Measurements from ENCODE around the gene DNAH1. TPM values are rescaled to one million over a fixed set of nuclear protein-coding genes. Genes with fewer than 3 reads are reported as not detected.

The DNAH1 gene
- total and polyA plus RNA-seq, 2 experiments from 2014 or later, result 4.0 to 4.2 TPM

- no peak overlapping the region for H3K4me3 ChIP-seq
- no peak for TF ChIP-seq EZH2phosphoT487 (IDR thresholded peaks at IDR 0.05; ENCODE audit: low read depth, severe bottlenecking, unreplicated experiment)
- TF ChIP-seq EZH2 (IDR thresholded peaks at IDR 0.05; ENCODE audit: borderline replicate concordance), result no peak
- TF ChIP-seq CTCF (IDR thresholded peaks at IDR 0.05; ENCODE audit: poor library complexity), result no peak
- H2AFZ ChIP-seq, result no peak overlapping the region
- H3K9me3 ChIP-seq (ENCODE audit: low read depth), result no peaks in the 10 kb centered on the region
- H3K79me2 ChIP-seq, result no peaks in the 10 kb centered on the region
- no peaks in the 10 kb centered on the region for H3K27me3 ChIP-seq
- H3K36me3 ChIP-seq (replicated peaks; ENCODE audit: insufficient read depth, low read depth), result no peaks in the 10 kb centered on the region
- no peaks in the 10 kb centered on the region for H3K9me2 ChIP-seq (replicated peaks; ENCODE audit: insufficient read depth)
- DNase-seq (ENCODE audit: low spot score), result no peak
- 69% methylated on average over 4 of the region's 4 CpGs for WGBS (ENCODE audit: low lambda C conversion rate, missing lambda C conversion rate)
- H4K20me1 ChIP-seq (ENCODE audit: insufficient read depth, poor library complexity, severe bottlenecking), result no peaks in the 10 kb centered on the region
- H3K27ac ChIP-seq, result no peak overlapping the region
- no peak overlapping the region for H3K4me2 ChIP-seq
- H3K4me1 ChIP-seq (ENCODE audit: insufficient read depth), result peaks cover 20% of the 10 kb centered on the region
Measured at GRCh38 chr3:52432691-52433141, 116.6 kb downstream of the DNAH1 start.

GRCh38 chr3:52433328-52433995, 117.3 kb downstream of the DNAH1 start:
- no peak overlapping the region for H3K27ac ChIP-seq
- H3K4me3 ChIP-seq, result no peak overlapping the region
- no peaks in the 10 kb centered on the region for H3K9me2 ChIP-seq (replicated peaks; ENCODE audit: insufficient read depth)
- no peak overlapping the region for H3K4me2 ChIP-seq
- H2AFZ ChIP-seq, result no peak overlapping the region
- no peaks in the 10 kb centered on the region for H3K27me3 ChIP-seq
- no peaks in the 10 kb centered on the region for H4K20me1 ChIP-seq (ENCODE audit: insufficient read depth, poor library complexity, severe bottlenecking)
- no peaks in the 10 kb centered on the region for H3K36me3 ChIP-seq (replicated peaks; ENCODE audit: insufficient read depth, low read depth)
- no peak for TF ChIP-seq EZH2 (IDR thresholded peaks at IDR 0.05; ENCODE audit: borderline replicate concordance)
- TF ChIP-seq EZH2phosphoT487 (IDR thresholded peaks at IDR 0.05; ENCODE audit: low read depth, severe bottlenecking, unreplicated experiment), result no peak
- no peak for TF ChIP-seq CTCF (IDR thresholded peaks at IDR 0.05; ENCODE audit: poor library complexity)
- no peaks in the 10 kb centered on the region for H3K9me3 ChIP-seq (ENCODE audit: low read depth)
- 47% methylated on average over 10 of the region's 10 CpGs for WGBS (ENCODE audit: low lambda C conversion rate, missing lambda C conversion rate)
- DNase-seq (ENCODE audit: low spot score), result no peak
- H3K79me2 ChIP-seq, result no peaks in the 10 kb centered on the region
- peaks cover 20% of the 10 kb centered on the region for H3K4me1 ChIP-seq (ENCODE audit: insufficient read depth)

GRCh38 chr3:52433996-52434479, 117.9 kb downstream of the DNAH1 start:
- TF ChIP-seq EZH2phosphoT487 (IDR thresholded peaks at IDR 0.05; ENCODE audit: low read depth, severe bottlenecking, unreplicated experiment) (no peak), EZH2 (IDR thresholded peaks at IDR 0.05; ENCODE audit: borderline replicate concordance) (no peak), CTCF (IDR thresholded peaks at IDR 0.05; ENCODE audit: poor library complexity) (no peak)
- no peak overlapping the region for H2AFZ ChIP-seq
- no peak for DNase-seq (ENCODE audit: low spot score)
- no peaks in the 10 kb centered on the region for H4K20me1 ChIP-seq (ENCODE audit: insufficient read depth, poor library complexity, severe bottlenecking)
- no peak overlapping the region for H3K27ac ChIP-seq
- H3K9me2 ChIP-seq (replicated peaks; ENCODE audit: insufficient read depth), result no peaks in the 10 kb centered on the region
- no peaks in the 10 kb centered on the region for H3K27me3 ChIP-seq
- H3K36me3 ChIP-seq (replicated peaks; ENCODE audit: insufficient read depth, low read depth), result no peaks in the 10 kb centered on the region
- peaks cover 17% of the 10 kb centered on the region for H3K4me1 ChIP-seq (ENCODE audit: insufficient read depth)
- H3K9me3 ChIP-seq (ENCODE audit: low read depth), result no peaks in the 10 kb centered on the region
- no peak overlapping the region for H3K4me2 ChIP-seq
- H3K4me3 ChIP-seq, result no peak overlapping the region
- 86% methylated on average over 6 of the region's 6 CpGs for WGBS (ENCODE audit: low lambda C conversion rate, missing lambda C conversion rate)
- H3K79me2 ChIP-seq, result no peaks in the 10 kb centered on the region

All from hepatocyte (in vitro differentiated cells).